Measurements from ENCODE around the gene P2RX4. TPM values are rescaled to one million over a fixed set of nuclear protein-coding genes. Genes with fewer than 3 reads are reported as not detected.
"Not testable (repeated sequence)": the region's sequence is repeated elsewhere in the genome, so short reads cannot be mapped to it uniquely, and the experiment has no call there.

The P2RX4 gene
- polyA plus RNA-seq (ENCODE audit: insufficient read length in 4 of 4): 10 to 100 TPM; 32.1 to 38.8 (median 33.8) TPM

GRCh38 chr12:121209624-121210572, at the start of gene P2RX4:
P2RX4 (plus strand) TSS chr12:121210129; CDS start chr12:121210165, 36 bp downstream.
- peak in 3 of 4 donors; percentile 56 to 77 (median 62) for DNase-seq (ENCODE audit: low read depth in 4 of 4, low spot score in 3 of 4)

- no peak for DNase-seq (ENCODE audit: low read depth in 4 of 4, low spot score in 3 of 4)
These were observed 47.5 kb upstream of the P2RX4 start for GRCh38 chr12:121162384-121162783.

- DNase-seq (ENCODE audit: low read depth in 4 of 4, low spot score in 3 of 4): no peak
These were observed 46.9 kb upstream of the P2RX4 start for GRCh38 chr12:121162985-121163384.

- not testable (repeated sequence) for DNase-seq (ENCODE audit: low read depth in 4 of 4, low spot score in 3 of 4)
These were observed 45.1 kb upstream of the P2RX4 start for GRCh38 chr12:121164839-121165238.

GRCh38 chr12:121165316-121165715, 44.6 kb upstream of the P2RX4 start:
- no peak for DNase-seq (ENCODE audit: low read depth in 4 of 4, low spot score in 3 of 4)

- no peak for DNase-seq (ENCODE audit: low read depth in 4 of 4, low spot score in 3 of 4)
These were observed 43.6 kb upstream of the P2RX4 start for GRCh38 chr12:121166356-121166755.

- DNase-seq (ENCODE audit: low read depth in 4 of 4, low spot score in 3 of 4): no peak
These were observed 42.6 kb upstream of the P2RX4 start for GRCh38 chr12:121167232-121167820.

GRCh38 chr12:121167951-121168350, 42.0 kb upstream of the P2RX4 start:
- DNase-seq (ENCODE audit: low read depth in 4 of 4, low spot score in 3 of 4): no peak

GRCh38 chr12:121170151-121170550, 39.8 kb upstream of the P2RX4 start:
- no peak for DNase-seq (ENCODE audit: low read depth in 4 of 4, low spot score in 3 of 4)

GRCh38 chr12:121170611-121171260, 39.2 kb upstream of the P2RX4 start:
- DNase-seq (ENCODE audit: low read depth in 4 of 4, low spot score in 3 of 4): no peak

- DNase-seq (ENCODE audit: low read depth in 4 of 4, low spot score in 3 of 4): no peak
These were observed 37.8 kb upstream of the P2RX4 start for GRCh38 chr12:121172145-121172544.

- DNase-seq (ENCODE audit: low read depth in 4 of 4, low spot score in 3 of 4): no peak
These were observed 34.4 kb upstream of the P2RX4 start for GRCh38 chr12:121175383-121176119.

- DNase-seq (ENCODE audit: low read depth in 4 of 4, low spot score in 3 of 4): no peak
These were observed 33.0 kb upstream of the P2RX4 start for GRCh38 chr12:121176826-121177529.

GRCh38 chr12:121181181-121181580, 28.7 kb upstream of the P2RX4 start:
- no peak for DNase-seq (ENCODE audit: low read depth in 4 of 4, low spot score in 3 of 4)

GRCh38 chr12:121182222-121182893, 27.6 kb upstream of the P2RX4 start:
- DNase-seq (ENCODE audit: low read depth in 4 of 4, low spot score in 3 of 4): no peak

- no peak for DNase-seq (ENCODE audit: low read depth in 4 of 4, low spot score in 3 of 4)
These were observed 25.5 kb upstream of the P2RX4 start for GRCh38 chr12:121184425-121184824.

GRCh38 chr12:121184984-121185889, 24.7 kb upstream of the P2RX4 start:
- no peak for DNase-seq (ENCODE audit: low read depth in 4 of 4, low spot score in 3 of 4)

GRCh38 chr12:121186826-121187225, 23.1 kb upstream of the P2RX4 start:
- DNase-seq (ENCODE audit: low read depth in 4 of 4, low spot score in 3 of 4): no peak
